Calu3 (cell line): ENCODE results near the gene PMM2. TPM values are rescaled to one million over a fixed set of nuclear protein-coding genes. Genes with fewer than 3 reads are reported as not detected.

Source experiments
- BruUV-seq: library from RNA; stranded (reverse); fragments of 400-500 nt; replicated peaks from 2 replicates; lab custom pipeline; 2021; lab: Mats Ljungman, UMichigan
- CTCF ChIA-PET: fragments of 300-600 bp; sonication (Branson Sonifier 250); formaldehyde crosslinking; loops from one replicate; lab custom pipeline; 2022; ENCODE audit warnings: antibody characterized with exemption; lab: Charles Lee
- DNase-seq: peaks from one replicate; pipeline ENCODE4 v3.0.0; 2022
- H3K27ac Mint-ChIP-seq: one replicate; pipeline ENCODE4 v1.8.0; 2022; ENCODE audit warnings: mixed read lengths; ENCODE audit not compliant: unreplicated experiment
- H3K27me3 Mint-ChIP-seq: one replicate; pipeline ENCODE4 v1.8.0; 2022; ENCODE audit warnings: mixed read lengths; ENCODE audit not compliant: unreplicated experiment
- H3K36me3 Mint-ChIP-seq: one replicate; pipeline ENCODE4 v1.8.0; 2022; ENCODE audit warnings: mild to moderate bottlenecking, moderate library complexity, mixed read lengths; ENCODE audit not compliant: insufficient read depth, unreplicated experiment
- H3K4me1 Mint-ChIP-seq: one replicate; pipeline ENCODE4 v1.8.0; 2022; ENCODE audit warnings: mild to moderate bottlenecking, low read depth, mixed read lengths; ENCODE audit not compliant: unreplicated experiment
- H3K4me3 Mint-ChIP-seq: one replicate; pipeline ENCODE4 v1.8.0; 2022; ENCODE audit warnings: mild to moderate bottlenecking, low read depth, moderate library complexity, mixed read lengths; ENCODE audit not compliant: unreplicated experiment
- H3K9me3 Mint-ChIP-seq: one replicate; pipeline ENCODE4 v1.8.0; 2022; ENCODE audit warnings: low read depth, mixed read lengths; ENCODE audit not compliant: unreplicated experiment
- CTCF ChIP-seq: fragments of 200-600 bp; IDR thresholded peaks from one replicate; pipeline ENCODE4 v1.8.0; 2022; ENCODE audit warnings: antibody characterized with exemption; ENCODE audit not compliant: unreplicated experiment
- intact Hi-C: fragments of 100-400 bp; cut with micrococcal nuclease; formaldehyde crosslinking; loops from one replicate; pipeline ENCODE4 v1.10.0; 2022; ENCODE audit not compliant: unreplicated experiment
- total RNA-seq: library from RNA; stranded (reverse); gene quantifications from 2 replicates; pipeline ENCODE4 v1.2.3, GENCODE V29; 2022

The PMM2 gene
- total RNA-seq, 1 experiment from 2014 or later: 88.3 TPM

- no TSS peak for BruUV-seq
- no peak for DNase-seq
- intact Hi-C loops: no loop called here
- H3K36me3 Mint-ChIP-seq: peaks cover 97% of the 10 kb centered on the region
- CTCF ChIA-PET: interaction anchor here (1.0 kb wide), 1 partner anchor 9 kb away, joined by 3 read pairs; the partner anchor contains the start of gene CARHSP1
- H3K4me1 Mint-ChIP-seq: peaks cover 46% of the 10 kb centered on the region
- peak overlapping the region; percentile 41 for H3K4me3 Mint-ChIP-seq
- H3K9me3 Mint-ChIP-seq: no peaks in the 10 kb centered on the region
- H3K27me3 Mint-ChIP-seq: no peaks in the 10 kb centered on the region
- H3K27ac Mint-ChIP-seq: peak overlapping the region; percentile 63
- no peak for TF ChIP-seq CTCF
These were observed 61.6 kb downstream of the PMM2 start for GRCh38 chr16:8858994-8859912.

- Mint-ChIP-seq H3K36me3 (peaks cover 94% of the 10 kb centered on the region), H3K4me1 (peaks cover 55% of the 10 kb centered on the region), H3K27me3 (no peaks in the 10 kb centered on the region), H3K4me3 (peak overlapping the region; percentile 41), H3K27ac (peak overlapping the region; percentile 63), H3K9me3 (no peaks in the 10 kb centered on the region)
- BruUV-seq: no TSS peak
- no peak for TF ChIP-seq CTCF
- CTCF ChIA-PET: interaction anchor here (1.0 kb wide), 1 partner anchor 149 kb away, joined by 3 read pairs; no protein-coding TSS in a partner anchor
- DNase-seq: peak; percentile 57
- intact Hi-C loops: no loop called here
These were observed 62.6 kb downstream of the PMM2 start for GRCh38 chr16:8859913-8860881.

- Mint-ChIP-seq H3K9me3 (no peaks in the 10 kb centered on the region), H3K36me3 (peaks cover 97% of the 10 kb centered on the region), H3K27ac (peak overlapping the region; percentile 92), H3K4me3 (no peak overlapping the region), H3K4me1 (peaks cover 71% of the 10 kb centered on the region), H3K27me3 (no peaks in the 10 kb centered on the region)
- TF ChIP-seq CTCF: no peak
- intact Hi-C loops: no loop called here
- CTCF ChIA-PET: interaction anchor here (0.6 to 1.0 kb wide), 2 partner anchors 38 to 147 kb away, joined by 3 read pairs; no protein-coding TSS in a partner anchor
- DNase-seq: no peak
- no TSS peak for BruUV-seq
These were observed 64.1 kb downstream of the PMM2 start for GRCh38 chr16:8861563-8862308.
